Endothelial cell (in vitro differentiated cells): Measurements from ENCODE around the gene FAT2. TPM values are rescaled to one million over a fixed set of nuclear protein-coding genes. Genes with fewer than 3 reads are reported as not detected.

ENCODE experiments used
- DNase-seq: peaks from one replicate; pipeline ENCODE4 v3.0.0; 2021; ENCODE audit warnings: low spot score
- H3K27ac Mint-ChIP-seq: one replicate; pipeline ENCODE4 v1.8.0; 2021; ENCODE audit warnings: mixed read lengths, inconsistent platforms; ENCODE audit not compliant: unreplicated experiment
- H3K27me3 Mint-ChIP-seq: one replicate; pipeline ENCODE4 v1.8.0; 2021; ENCODE audit warnings: mild to moderate bottlenecking, moderate library complexity, mixed read lengths, inconsistent platforms; ENCODE audit not compliant: unreplicated experiment
- H3K36me3 Mint-ChIP-seq: one replicate; pipeline ENCODE4 v1.8.0; 2021; ENCODE audit warnings: mild to moderate bottlenecking, low read depth, mixed read lengths, inconsistent platforms; ENCODE audit not compliant: unreplicated experiment
- H3K4me1 Mint-ChIP-seq: one replicate; pipeline ENCODE4 v1.8.0; 2021; ENCODE audit warnings: mild to moderate bottlenecking, mixed read lengths, inconsistent platforms; ENCODE audit not compliant: unreplicated experiment
- H3K4me3 Mint-ChIP-seq: one replicate; pipeline ENCODE4 v1.8.0; 2021; ENCODE audit warnings: mild to moderate bottlenecking, mixed read lengths, inconsistent platforms; ENCODE audit not compliant: unreplicated experiment
- H3K9me3 Mint-ChIP-seq: one replicate; pipeline ENCODE4 v1.8.0; 2021; ENCODE audit warnings: mixed read lengths, inconsistent platforms; ENCODE audit not compliant: unreplicated experiment
- total RNA-seq: library from RNA; stranded (reverse); fragmentation: NEBNext Ultra II Directional; extraction: Animal tissue kit (Norgen Biotek cat#: 25700); gene quantifications from one replicate; pipeline ENCODE4 v1.2.1, GENCODE V29; 2021; ENCODE audit not compliant: unreplicated experiment
- TF ChIP-seq, protein P1 (sequence below): fragments of 200-600 bp; sonication (generic); IDR thresholded peaks from one replicate; pipeline ENCODE4 v1.5.0; 2021; ENCODE audit warnings: antibody characterized with exemption; ENCODE audit not compliant: unreplicated experiment

FAT2 gene
- total RNA-seq, 1 donor from 2014 or later: 0.13 TPM

DNA sequence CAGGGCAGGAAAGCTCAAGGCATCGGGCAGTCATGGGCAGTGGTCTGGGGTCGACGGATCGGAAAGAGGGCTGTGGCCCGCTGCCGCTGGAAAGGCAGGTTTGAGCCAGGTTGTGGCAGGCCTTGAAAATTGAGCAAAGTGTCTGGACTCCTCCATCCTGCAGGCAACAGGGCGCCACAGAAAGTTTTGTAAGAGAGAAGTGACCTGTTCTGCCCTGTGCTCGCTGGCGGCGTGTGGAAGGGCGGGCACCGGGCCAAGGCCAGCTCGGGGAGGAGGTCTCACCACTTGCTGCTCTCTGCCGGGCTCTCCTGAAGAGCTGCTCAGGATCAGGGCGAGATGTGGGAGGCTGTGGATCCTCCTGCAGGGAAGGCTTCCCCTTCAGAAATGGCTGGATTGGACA lies 41.4 kb upstream of the FAT2 start:
- H3K27ac Mint-ChIP-seq: no peak overlapping the region
- no peaks in the 10 kb centered on the region for H3K9me3 Mint-ChIP-seq
- no peak overlapping the region for H3K4me3 Mint-ChIP-seq

DNA sequence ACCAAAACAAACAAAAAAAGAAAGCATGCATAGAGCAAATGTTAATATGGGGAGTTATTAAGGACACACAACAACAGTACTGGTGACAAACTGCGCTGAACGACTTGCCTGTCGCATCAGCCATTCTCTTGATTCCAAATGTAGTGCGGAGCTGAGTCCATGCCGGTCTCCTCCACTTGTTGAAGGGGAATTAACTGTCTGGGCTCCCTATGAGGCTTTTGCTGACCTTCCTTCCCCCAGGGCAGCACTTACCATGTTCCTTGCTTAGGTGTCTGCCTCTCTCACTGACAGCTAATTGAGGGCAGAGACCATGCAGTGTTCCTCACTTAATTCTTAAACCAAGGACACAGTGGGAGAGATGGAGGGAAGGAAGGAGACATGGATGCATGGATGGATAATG lies 40.8 kb upstream of the FAT2 start:
- H3K9me3 Mint-ChIP-seq: no peaks in the 10 kb centered on the region
- H3K27me3 Mint-ChIP-seq: peaks cover 2% of the 10 kb centered on the region
- H3K36me3 Mint-ChIP-seq: no peaks in the 10 kb centered on the region
- TF ChIP-seq, protein P1, sequence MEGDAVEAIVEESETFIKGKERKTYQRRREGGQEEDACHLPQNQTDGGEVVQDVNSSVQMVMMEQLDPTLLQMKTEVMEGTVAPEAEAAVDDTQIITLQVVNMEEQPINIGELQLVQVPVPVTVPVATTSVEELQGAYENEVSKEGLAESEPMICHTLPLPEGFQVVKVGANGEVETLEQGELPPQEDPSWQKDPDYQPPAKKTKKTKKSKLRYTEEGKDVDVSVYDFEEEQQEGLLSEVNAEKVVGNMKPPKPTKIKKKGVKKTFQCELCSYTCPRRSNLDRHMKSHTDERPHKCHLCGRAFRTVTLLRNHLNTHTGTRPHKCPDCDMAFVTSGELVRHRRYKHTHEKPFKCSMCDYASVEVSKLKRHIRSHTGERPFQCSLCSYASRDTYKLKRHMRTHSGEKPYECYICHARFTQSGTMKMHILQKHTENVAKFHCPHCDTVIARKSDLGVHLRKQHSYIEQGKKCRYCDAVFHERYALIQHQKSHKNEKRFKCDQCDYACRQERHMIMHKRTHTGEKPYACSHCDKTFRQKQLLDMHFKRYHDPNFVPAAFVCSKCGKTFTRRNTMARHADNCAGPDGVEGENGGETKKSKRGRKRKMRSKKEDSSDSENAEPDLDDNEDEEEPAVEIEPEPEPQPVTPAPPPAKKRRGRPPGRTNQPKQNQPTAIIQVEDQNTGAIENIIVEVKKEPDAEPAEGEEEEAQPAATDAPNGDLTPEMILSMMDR: no peak
- H3K4me3 Mint-ChIP-seq: no peak overlapping the region
- no peak overlapping the region for H3K27ac Mint-ChIP-seq
- no peak for DNase-seq
- H3K4me1 Mint-ChIP-seq: no peaks in the 10 kb centered on the region

More for the DNA sequence above, 41.4 kb upstream of the FAT2 start:
- no peaks in the 10 kb centered on the region for H3K36me3 Mint-ChIP-seq
- DNase-seq: no peak
- TF ChIP-seq, protein P1: no peak
- H3K4me1 Mint-ChIP-seq: no peaks in the 10 kb centered on the region
- peaks cover 2% of the 10 kb centered on the region for H3K27me3 Mint-ChIP-seq

DNA sequence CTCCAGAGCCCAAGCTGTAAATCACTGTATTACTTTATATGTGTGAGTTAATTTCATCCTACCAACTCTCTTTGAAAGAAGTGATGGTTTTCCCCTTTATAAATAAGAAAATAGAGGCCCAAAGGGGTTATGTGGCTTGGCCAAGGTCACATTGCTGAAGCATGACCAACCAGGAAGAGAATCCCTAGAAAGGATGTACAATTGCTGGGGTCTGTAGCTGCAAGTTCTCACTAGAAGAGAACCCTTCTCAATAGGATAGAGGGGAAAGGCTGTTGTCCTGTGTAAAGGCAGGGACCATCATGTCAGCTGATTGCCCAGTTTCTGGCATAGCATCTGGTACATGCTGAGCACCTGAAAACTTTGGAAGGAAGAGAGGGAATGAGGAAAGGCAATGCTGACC lies 39.0 kb upstream of the FAT2 start:
- H3K4me1 Mint-ChIP-seq: no peaks in the 10 kb centered on the region
- H3K4me3 Mint-ChIP-seq: no peak overlapping the region
- no peak overlapping the region for H3K27ac Mint-ChIP-seq
- no peak for DNase-seq
- no peaks in the 10 kb centered on the region for H3K36me3 Mint-ChIP-seq
- TF ChIP-seq, protein P1: no peak
- H3K9me3 Mint-ChIP-seq: no peaks in the 10 kb centered on the region
- peaks cover 2% of the 10 kb centered on the region for H3K27me3 Mint-ChIP-seq

DNA sequence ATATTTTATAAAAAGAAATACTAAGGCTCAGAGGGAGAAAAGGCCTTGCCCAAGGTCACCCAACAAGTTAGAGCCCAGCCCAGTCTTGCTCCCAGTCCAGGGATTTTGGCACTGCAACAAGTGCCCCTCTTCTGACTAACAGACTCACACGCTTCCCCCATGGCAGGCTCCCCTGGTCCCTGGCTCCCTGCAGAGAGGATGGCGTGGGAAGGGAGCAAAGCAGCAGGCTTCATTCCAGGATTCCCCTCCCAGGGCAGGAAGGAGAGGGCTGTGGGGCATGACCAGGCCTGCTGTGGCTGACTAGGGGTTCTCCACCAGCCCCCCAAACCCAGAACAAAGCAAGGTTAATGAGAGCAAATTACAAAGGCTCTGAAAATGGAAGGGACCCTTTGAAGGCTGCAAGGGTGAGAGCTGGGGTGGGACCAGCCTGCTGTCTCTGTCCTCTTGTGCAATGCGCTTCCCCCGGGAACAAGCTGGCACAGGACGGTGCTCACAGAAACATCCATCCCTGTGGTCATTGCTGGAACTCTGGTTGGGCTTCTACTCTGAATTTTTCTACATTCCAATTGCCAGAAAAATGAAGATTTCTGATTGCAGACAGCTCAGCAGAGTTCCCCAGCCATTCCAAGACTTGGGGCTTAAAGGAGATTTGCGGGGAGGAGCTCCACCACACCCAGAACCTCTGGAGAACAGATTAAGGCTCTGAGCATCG lies 37.1 kb upstream of the FAT2 start:
- DNase-seq: no peak
- Mint-ChIP-seq H3K27me3 (peaks cover 2% of the 10 kb centered on the region), H3K4me3 (no peak overlapping the region), H3K9me3 (no peaks in the 10 kb centered on the region), H3K36me3 (no peaks in the 10 kb centered on the region), H3K4me1 (no peaks in the 10 kb centered on the region), H3K27ac (no peak overlapping the region)
- TF ChIP-seq, protein P1: no peak

DNA sequence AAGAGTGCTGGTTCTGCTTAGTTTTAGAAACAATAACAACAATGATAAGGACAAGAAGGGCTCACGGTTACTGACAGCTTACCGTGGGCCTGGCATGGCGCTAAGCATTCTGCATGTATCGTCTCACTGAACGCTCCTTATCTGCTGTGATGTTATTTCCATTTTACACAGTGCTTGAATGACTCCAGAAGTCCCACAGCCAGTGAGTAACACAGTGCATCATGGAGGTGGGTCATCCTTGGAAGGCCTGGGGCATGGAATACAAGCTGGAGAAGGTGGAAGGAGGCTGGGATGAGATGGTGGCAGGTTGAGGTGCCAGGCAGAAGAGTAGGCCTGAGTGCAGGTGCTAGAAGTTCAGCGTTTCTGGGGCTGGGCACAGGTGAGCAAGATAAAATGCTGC lies 36.5 kb upstream of the FAT2 start:
- Mint-ChIP-seq H3K27me3 (peaks cover 2% of the 10 kb centered on the region), H3K36me3 (no peaks in the 10 kb centered on the region), H3K4me3 (no peak overlapping the region), H3K27ac (no peak overlapping the region), H3K9me3 (no peaks in the 10 kb centered on the region), H3K4me1 (no peaks in the 10 kb centered on the region)
- TF ChIP-seq, protein P1: no peak
- no peak for DNase-seq
